HepG2 (cell line): ENCODE data around the gene MIA3. TPM values are rescaled to one million over a fixed set of nuclear protein-coding genes. Genes with fewer than 3 reads are reported as not detected.

Experiments used
- AGO2 ChIP-seq: fragments of 200-400 bp; formaldehyde crosslinking; optimal IDR thresholded peaks from 2 replicates; pipeline ENCODE3; 2017; ENCODE audit warnings: mild to moderate bottlenecking, low read depth, low read length, moderate library complexity
- ARID2 ChIP-seq: sonication (generic); formaldehyde crosslinking; IDR thresholded peaks from 2 replicates; pipeline ENCODE4 v1.8.1; 2022; ENCODE audit warnings: mild to moderate bottlenecking, missing genetic modification reagents, borderline replicate concordance
- FLYWCH1 ChIP-seq: sonication (generic); formaldehyde crosslinking; IDR thresholded peaks from 2 replicates; pipeline ENCODE4 v1.8.1; 2023; ENCODE audit warnings: mild to moderate bottlenecking, missing genetic modification reagents
- ISL2 ChIP-seq: sonication (generic); formaldehyde crosslinking; IDR thresholded peaks from 2 replicates; pipeline ENCODE4 v1.5.0; 2020; ENCODE audit warnings: missing genetic modification reagents
- MXI1 ChIP-seq: IDR thresholded peaks from 3 replicates; pipeline ENCODE4 v1.6.1; 2012; ENCODE audit warnings: low read depth, low read length, inconsistent platforms, borderline replicate concordance
- NCOA1 ChIP-seq: sonication (generic); formaldehyde crosslinking; IDR thresholded peaks from 2 replicates; pipeline ENCODE4 v1.9.0; 2021; ENCODE audit warnings: missing genetic modification reagents
- NFIB ChIP-seq: sonication (generic); formaldehyde crosslinking; IDR thresholded peaks from 2 replicates; pipeline ENCODE4 v1.9.0; 2021; ENCODE audit warnings: missing genetic modification reagents, mild to moderate bottlenecking, borderline replicate concordance
- NKX3-1 ChIP-seq: sonication (generic); formaldehyde crosslinking; IDR thresholded peaks from 2 replicates; pipeline ENCODE4 v1.5.0; 2020; ENCODE audit warnings: missing genetic modification reagents
- NONO ChIP-seq, 2 experiments: fragments of 450-650 bp in 1 of 2; sonication (generic) in 1 of 2; formaldehyde crosslinking in 1 of 2; IDR thresholded peaks in 1 of 2; conservative IDR thresholded peaks in 1 of 2; 2 replicates each; pipeline versions ENCODE4 v1.6.1 to v1.8.0; 2017 to 2022; ENCODE audit warnings: mild to moderate bottlenecking in 1 of 2, missing genetic modification reagents in 1 of 2, moderate library complexity in 1 of 2
- PBX2 ChIP-seq: IDR thresholded peaks from 2 replicates; pipeline ENCODE4 v1.6.1; 2016; ENCODE audit warnings: control low read depth
- POLR2G ChIP-seq: fragments of 200-400 bp; formaldehyde crosslinking; IDR thresholded peaks from 2 replicates; pipeline ENCODE4 v1.6.1; 2018; ENCODE audit warnings: mild to moderate bottlenecking, low read depth, low read length, moderate library complexity
- SCMH1 ChIP-seq: sonication (generic); formaldehyde crosslinking; IDR thresholded peaks from 2 replicates; pipeline ENCODE4 v1.9.0; 2021; ENCODE audit warnings: missing genetic modification reagents, mild to moderate bottlenecking, borderline replicate concordance
- STAT6 ChIP-seq: sonication (generic); formaldehyde crosslinking; IDR thresholded peaks from 2 replicates; pipeline ENCODE4 v1.4.0; 2020; ENCODE audit warnings: missing genetic modification reagents, mild to moderate bottlenecking, borderline replicate concordance
- TRIM24 ChIP-seq: sonication (generic); formaldehyde crosslinking; IDR thresholded peaks from 2 replicates; pipeline ENCODE4 v1.8.0; 2022; ENCODE audit warnings: mild to moderate bottlenecking, missing genetic modification reagents
- ZFP41 ChIP-seq: sonication (generic); formaldehyde crosslinking; IDR thresholded peaks from 2 replicates; pipeline ENCODE4 v1.4.0; 2020; ENCODE audit warnings: mild to moderate bottlenecking, missing genetic modification reagents, borderline replicate concordance
- ZNF224 ChIP-seq: sonication (generic); formaldehyde crosslinking; IDR thresholded peaks from 2 replicates; pipeline ENCODE4 v1.5.0; 2020; ENCODE audit warnings: mild to moderate bottlenecking, missing genetic modification reagents
- ZNF276 ChIP-seq: sonication (generic); formaldehyde crosslinking; IDR thresholded peaks from 2 replicates; pipeline ENCODE4 v1.4.0; 2020; ENCODE audit warnings: mild to moderate bottlenecking, low read depth, missing genetic modification reagents
- ZNF296 ChIP-seq: sonication (generic); formaldehyde crosslinking; conservative IDR thresholded peaks from 2 replicates; pipeline ENCODE4 v1.5.0; 2020; ENCODE audit warnings: mild to moderate bottlenecking, missing genetic modification reagents
- ZNF337 ChIP-seq: sonication (generic); formaldehyde crosslinking; IDR thresholded peaks from 2 replicates; pipeline ENCODE4 v1.5.1; 2020; ENCODE audit warnings: missing genetic modification reagents, low read depth, mild to moderate bottlenecking, borderline replicate concordance
- ZNF430 ChIP-seq: sonication (generic); formaldehyde crosslinking; IDR thresholded peaks from 2 replicates; pipeline ENCODE4 v1.9.0; 2021; ENCODE audit warnings: mild to moderate bottlenecking, missing genetic modification reagents
- ZNF564 ChIP-seq: sonication (generic); formaldehyde crosslinking; IDR thresholded peaks from 2 replicates; pipeline ENCODE4 v1.8.1; 2023; ENCODE audit warnings: mild to moderate bottlenecking, missing genetic modification reagents
- ZNF749 ChIP-seq: sonication (generic); formaldehyde crosslinking; IDR thresholded peaks from 2 replicates; pipeline ENCODE4 v1.8.0; 2022; ENCODE audit warnings: mild to moderate bottlenecking, missing genetic modification reagents, moderate library complexity, borderline replicate concordance
- ZNF788 ChIP-seq: sonication (generic); formaldehyde crosslinking; IDR thresholded peaks from 2 replicates; pipeline ENCODE4 v1.5.0; 2020; ENCODE audit warnings: mild to moderate bottlenecking, missing genetic modification reagents, borderline replicate concordance
- ZNF879 ChIP-seq: sonication (generic); formaldehyde crosslinking; IDR thresholded peaks from 2 replicates; pipeline ENCODE4 v1.8.1; 2023; ENCODE audit warnings: missing genetic modification reagents
- ZSCAN9 ChIP-seq: IDR thresholded peaks from 2 replicates; pipeline ENCODE4 v1.6.1; 2016; ENCODE audit warnings: borderline replicate concordance
- polyA plus RNA-seq, 8 experiments: library from polyadenylated mRNA; depleted of rRNA in 3 of 8; stranded (reverse) in 7 of 8; unstranded in 1 of 8; fragments of >200 nt; fragmentation: Illumina TruSeq in 4 of 8; extraction: Trizol in 4 of 8; gene quantifications; 2 replicates each; pipeline versions ENCODE4 v1.2.1 to v1.2.3, GENCODE V29; 2011 to 2016; ENCODE audit warnings: low read depth in 4 of 8, missing spikeins in 1 of 8, mixed read lengths in 1 of 8; ENCODE audit not compliant: insufficient read depth in 1 of 8
- total RNA-seq, 5 experiments: library from RNA; depleted of rRNA; stranded (reverse); fragments of >200 nt; fragmentation: Illumina TruSeq; extraction: Trizol; gene quantifications; 2 replicates each; pipeline ENCODE4 v1.2.3, GENCODE V29; 2016; ENCODE audit warnings: low read depth in 1 of 5

Gene MIA3
- total and polyA plus RNA-seq, 2 of the 13 experiments (the other 11 are each of a cell fraction or from before 2014, with no cell fraction given) = 45.6 to 48.7 TPM

- TF ChIP-seq NONO (IDR thresholded peaks at IDR 0.05) = no peak
- peak; percentile 63; the same call in 1 of the 2 replicates for TF ChIP-seq NONO (CRISPR knock-in tag; conservative IDR thresholded peaks at IDR 0.05)
- TF ChIP-seq TRIM24 (CRISPR knock-in tag) = no peak
- no peak for TF ChIP-seq PBX2 (CRISPR knock-in tag)
- TF ChIP-seq ZNF749 (CRISPR knock-in tag) = no peak
- TF ChIP-seq ZNF430 (CRISPR knock-in tag) = peak; percentile 60; the same call in 1 of the 2 replicates
- no peak for TF ChIP-seq NFIB (CRISPR knock-in tag)
- no peak for TF ChIP-seq ZNF296 (CRISPR knock-in tag)
- no peak for TF ChIP-seq ZSCAN9 (CRISPR knock-in tag)
- peak; percentile 39; the same call in 1 of the 2 replicates for TF ChIP-seq STAT6
- TF ChIP-seq NCOA1 (CRISPR knock-in tag) = no peak
- no peak for TF ChIP-seq FLYWCH1 (CRISPR knock-in tag)
- peak; percentile 89 for TF ChIP-seq POLR2G
- TF ChIP-seq ARID2 (CRISPR knock-in tag) = peak; percentile 87
- no peak for TF ChIP-seq SCMH1 (CRISPR knock-in tag)
- TF ChIP-seq AGO2 = peak; percentile 77
- TF ChIP-seq ZNF879 (CRISPR knock-in tag) = no peak
- peak; percentile 91; the same call in 1 of the 2 replicates for TF ChIP-seq ZNF788 (CRISPR knock-in tag)
- TF ChIP-seq ISL2 (CRISPR knock-in tag) = peak; percentile 42; the same call in 1 of the 2 replicates
- no peak for TF ChIP-seq ZFP41 (CRISPR knock-in tag)
- no peak; the same call in 1 of the 2 replicates for TF ChIP-seq ZNF224 (CRISPR knock-in tag)
- peak; percentile 72; the same call in 1 of the 3 replicates for TF ChIP-seq MXI1
- TF ChIP-seq ZNF276 (CRISPR knock-in tag) = no peak
- peak; percentile 85 for TF ChIP-seq NKX3-1 (CRISPR knock-in tag)
- no peak for TF ChIP-seq ZNF564
- TF ChIP-seq ZNF337 (CRISPR knock-in tag) = 0 out of 2 replicates have a peak, but pooled peaks have one; percentile 21
Observed at GRCh38 chr1:222643938-222644635, 26.2 kb downstream of the MIA3 start (continued).
